NCI-H82 treated with DMSO at 0.1 percent for 48 hours (cell line): ENCODE results near the gene ELMO1.
A peak's percentile ranks its signal among the peaks of the same experiment; 100 is the strongest.

ENCODE experiments used
- DNase-seq: peaks from one replicate; lab custom pipeline; 2025; ENCODE audit not compliant: unreplicated experiment; lab: John Stamatoyannopoulos, UW

ELMO1 gene

DNA sequence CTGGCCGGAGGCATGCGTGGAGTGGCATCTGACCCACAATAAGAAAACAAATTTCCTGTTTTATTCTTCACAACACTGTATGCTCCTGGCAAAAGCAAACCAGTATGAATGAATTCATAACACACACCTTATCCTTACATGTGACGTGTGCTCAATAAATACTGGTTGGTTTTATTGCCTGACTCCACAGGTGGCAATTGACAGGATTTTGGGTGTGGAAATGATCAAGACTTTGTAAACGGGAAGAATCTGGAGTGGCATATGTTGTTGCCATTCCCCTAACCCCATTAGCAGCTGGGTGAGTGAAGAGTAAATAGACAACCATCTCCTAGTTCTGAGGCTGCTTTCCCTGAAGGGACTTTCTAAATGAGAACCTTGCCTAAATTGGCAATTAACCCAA is 508.8 kb downstream of the ELMO1 start:
- peak; percentile 76 for DNase-seq

GRCh38 chr7:36937754-36938563 is 510.7 kb downstream of the ELMO1 start:
- no peak for DNase-seq

DNA sequence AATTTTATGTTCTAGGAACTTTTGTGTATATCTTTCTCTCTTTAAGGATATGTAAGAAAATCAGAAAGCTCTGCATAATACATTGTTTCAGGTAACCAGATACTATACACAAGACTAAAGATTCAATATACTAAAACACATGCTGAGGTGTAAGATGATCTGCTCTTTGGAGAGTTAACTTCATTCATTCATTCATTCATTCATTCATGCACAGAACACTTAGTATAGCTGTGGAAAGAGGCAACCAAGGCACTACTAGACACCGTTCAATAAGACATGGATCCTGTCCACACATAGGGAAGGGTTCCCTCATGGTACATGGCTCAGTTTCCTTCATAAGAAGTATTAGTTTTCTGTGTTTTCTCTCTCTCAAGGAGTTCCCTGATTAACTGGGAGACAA is 516.8 kb downstream of the ELMO1 start:
- no peak for DNase-seq

GRCh38 chr7:36929791-36930190 is 518.9 kb downstream of the ELMO1 start:
- DNase-seq: no peak

DNA sequence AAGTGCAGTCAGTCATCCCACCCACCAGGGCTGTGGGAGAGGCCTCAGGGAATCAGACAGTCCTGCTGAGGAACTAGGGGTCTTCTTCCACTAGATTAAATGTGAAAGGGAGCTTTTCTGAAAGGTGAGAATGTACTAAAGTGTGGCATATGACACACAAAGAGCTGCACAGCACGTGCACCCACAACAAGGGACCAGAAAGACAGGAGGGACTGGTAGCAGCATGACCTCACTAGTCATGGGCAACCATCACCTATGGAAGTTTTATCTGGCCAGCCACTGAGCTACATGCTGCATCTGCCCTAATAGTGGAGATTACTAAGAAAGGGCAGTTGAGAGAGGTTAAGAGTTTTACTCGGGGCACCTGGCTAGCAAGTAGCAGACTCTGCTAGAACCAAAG is 519.9 kb downstream of the ELMO1 start:
- no peak for DNase-seq

- no peak for DNase-seq
These were observed 520.4 kb downstream of the ELMO1 start for GRCh38 chr7:36928311-36928710.

GRCh38 chr7:36925691-36926090 is 523.0 kb downstream of the ELMO1 start:
- no peak for DNase-seq

GRCh38 chr7:36925207-36925606 is 523.5 kb downstream of the ELMO1 start:
- DNase-seq: no peak

- no peak for DNase-seq
These were observed 524.7 kb downstream of the ELMO1 start for GRCh38 chr7:36923943-36924436.

DNA sequence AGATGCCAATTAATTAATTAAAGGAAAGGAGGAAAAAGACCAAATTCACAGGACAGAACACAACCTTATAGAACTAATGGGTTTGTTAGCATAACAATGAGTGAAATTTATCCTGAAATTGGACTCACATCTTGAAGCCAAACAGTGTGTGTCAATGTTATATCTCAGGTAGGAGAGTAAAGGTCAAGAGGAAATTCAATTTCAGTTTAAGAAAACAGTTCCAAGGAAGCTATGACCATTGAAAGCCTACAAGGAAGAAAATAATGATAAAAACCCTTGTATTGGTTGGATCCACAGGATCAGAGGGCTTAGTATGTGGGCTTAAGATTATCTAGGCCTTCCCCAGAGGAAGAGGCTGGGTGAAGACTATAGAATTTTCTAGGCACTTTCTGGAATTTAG is 525.5 kb downstream of the ELMO1 start:
- no peak for DNase-seq

DNA sequence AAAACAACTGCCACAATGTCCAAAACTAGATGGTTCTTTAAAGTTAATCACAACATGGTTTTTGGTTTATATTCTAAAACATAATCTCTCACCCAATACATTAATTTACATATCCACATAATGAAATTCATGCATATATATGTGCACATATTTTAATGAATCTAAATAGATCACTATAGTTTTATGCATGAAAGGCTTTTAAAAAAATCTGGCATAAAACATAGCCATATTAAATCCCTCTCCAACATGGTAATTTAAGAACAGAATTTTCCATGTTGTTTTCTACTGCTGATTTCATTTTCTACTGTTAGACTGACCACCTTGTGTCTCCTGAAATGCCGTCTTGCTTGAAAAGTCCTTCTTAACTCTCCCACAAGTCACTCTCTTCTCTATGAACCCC is 528.2 kb downstream of the ELMO1 start:
- DNase-seq: no peak

GRCh38 chr7:36919738-36920137 is 528.9 kb downstream of the ELMO1 start:
- no peak for DNase-seq

DNA sequence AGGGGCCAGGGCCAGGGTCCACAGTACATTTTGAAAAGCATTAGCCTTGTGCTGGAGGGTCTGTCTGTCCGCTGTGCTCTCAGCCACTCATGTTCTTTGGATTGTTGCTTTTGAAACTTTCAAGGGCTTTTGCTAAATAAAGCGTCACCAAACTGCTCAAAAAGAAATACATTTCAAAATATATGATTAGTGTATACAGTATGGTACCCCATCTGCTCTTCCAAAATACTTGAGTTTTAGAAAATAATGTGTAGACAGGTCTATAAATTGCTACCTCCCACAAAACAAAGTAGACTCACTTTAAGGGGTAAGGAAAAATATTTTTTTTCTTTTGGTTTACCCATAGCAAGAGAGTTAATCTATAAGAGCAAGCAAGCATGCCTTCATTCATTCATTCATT is 530.1 kb downstream of the ELMO1 start:
- DNase-seq: no peak

DNA sequence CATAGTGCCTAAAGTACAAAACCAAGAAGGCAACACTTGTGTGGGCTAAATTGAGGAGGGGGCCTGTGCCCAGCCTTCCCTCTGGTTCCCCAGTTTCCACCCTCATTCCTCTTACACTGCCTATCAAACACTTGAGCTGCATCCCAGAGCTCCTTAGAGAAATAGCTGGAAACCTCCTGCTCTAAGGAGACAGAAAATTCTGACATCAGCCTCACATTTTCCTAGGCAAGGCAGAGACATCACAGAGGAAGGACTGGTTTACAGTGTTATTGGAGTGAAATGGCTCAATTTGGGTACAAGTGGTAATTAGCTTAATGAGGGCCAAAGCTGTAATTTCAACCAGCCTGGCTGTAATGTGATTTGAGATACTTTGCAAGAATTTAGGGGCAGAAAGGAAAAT is 532.0 kb downstream of the ELMO1 start:
- DNase-seq: no peak

DNA sequence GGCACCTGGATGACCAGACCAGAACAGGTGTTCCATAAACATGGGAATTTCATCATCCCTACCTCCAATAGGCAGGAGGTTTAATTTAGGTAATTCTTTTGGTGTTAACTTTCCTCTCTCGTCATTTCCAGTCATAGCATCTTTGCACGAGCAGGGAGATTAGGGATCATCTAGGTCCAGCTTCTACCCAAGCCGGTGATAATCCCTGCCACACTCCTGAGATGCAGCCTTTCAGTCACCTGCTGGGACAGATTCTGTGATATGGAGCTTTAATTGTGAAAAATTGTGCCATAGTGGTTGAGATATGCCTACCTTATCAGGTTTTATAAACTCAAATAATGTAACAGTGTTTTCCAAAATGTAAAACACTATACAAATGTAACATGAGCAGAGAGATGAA is 532.5 kb downstream of the ELMO1 start:
- peak; percentile 14 for DNase-seq

DNA sequence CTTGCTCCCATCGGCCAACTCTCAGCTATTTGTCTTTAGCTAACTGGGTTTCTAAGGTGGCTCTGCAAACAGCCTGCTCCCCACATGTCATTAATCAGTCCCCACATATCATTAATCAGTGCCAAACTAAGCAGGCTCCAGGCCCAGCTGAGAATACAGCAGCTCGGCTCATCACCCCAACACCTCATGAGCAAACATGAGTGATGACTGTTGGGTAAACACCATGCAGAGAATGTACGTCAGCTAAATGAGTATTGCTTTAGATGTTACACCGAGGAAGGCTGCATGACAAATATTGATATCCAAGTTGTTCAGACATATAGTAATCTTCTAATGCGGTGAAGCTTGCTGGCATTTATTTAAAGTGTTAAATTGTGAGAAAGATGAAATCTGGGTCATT is 536.9 kb downstream of the ELMO1 start:
- no peak for DNase-seq

GRCh38 chr7:36910859-36911258 is 537.8 kb downstream of the ELMO1 start:
- DNase-seq: no peak

DNA sequence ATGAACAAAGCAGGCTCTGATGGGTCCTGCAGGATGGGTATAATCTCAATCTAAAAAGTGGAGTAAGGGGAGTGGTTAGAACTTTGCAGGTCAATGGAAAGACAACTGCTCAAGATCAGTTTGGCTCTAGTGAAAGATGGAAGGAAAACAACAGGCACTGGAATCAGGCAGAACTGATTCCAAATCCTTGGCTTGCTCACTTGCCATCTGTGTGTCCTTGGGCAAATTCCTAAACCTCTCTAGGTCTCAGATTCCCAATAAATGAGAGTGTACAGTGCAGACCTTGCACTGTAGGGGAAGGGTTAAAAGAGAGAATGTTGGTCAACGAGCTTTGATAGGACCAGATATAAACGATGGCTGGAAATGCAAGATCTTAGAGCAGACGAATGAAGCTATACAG is 538.3 kb downstream of the ELMO1 start:
- no peak for DNase-seq

DNA sequence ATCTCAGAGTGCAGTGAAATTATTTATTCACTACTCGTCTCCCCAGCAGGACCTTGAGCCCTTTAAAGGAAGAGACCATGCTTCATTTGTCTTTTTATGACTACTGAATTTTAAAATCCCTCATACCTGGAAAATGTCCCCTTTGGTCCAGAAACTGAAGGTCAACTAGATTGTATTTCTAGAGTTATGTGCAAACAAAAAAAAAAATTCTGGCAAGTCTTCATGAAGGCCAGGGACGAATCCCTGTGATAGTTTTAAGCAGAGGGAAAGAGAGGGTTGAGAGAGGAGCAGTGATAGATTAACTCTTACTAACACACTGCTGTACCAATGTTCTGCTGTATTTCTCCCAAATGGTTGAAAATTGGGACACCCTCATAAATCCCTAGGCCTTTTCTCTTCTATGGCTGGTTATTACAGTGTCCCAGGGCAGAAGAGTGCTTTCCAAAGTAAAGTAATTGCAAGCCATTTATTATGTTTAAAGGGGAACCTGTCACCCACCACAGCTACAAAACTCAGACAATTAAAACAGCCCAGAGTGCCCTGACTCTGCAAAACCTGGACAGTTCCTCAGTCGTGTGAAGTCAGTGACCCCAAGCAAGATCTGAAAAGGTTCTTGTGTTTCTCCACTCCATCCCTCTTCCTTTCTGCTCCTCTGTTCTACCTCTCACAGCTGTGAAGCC is 541.6 kb downstream of the ELMO1 start:
- DNase-seq: no peak

- no peak for DNase-seq
These were observed 542.2 kb downstream of the ELMO1 start for GRCh38 chr7:36906448-36906847.

GRCh38 chr7:36905841-36906240 is 542.8 kb downstream of the ELMO1 start:
- DNase-seq: no peak

DNA sequence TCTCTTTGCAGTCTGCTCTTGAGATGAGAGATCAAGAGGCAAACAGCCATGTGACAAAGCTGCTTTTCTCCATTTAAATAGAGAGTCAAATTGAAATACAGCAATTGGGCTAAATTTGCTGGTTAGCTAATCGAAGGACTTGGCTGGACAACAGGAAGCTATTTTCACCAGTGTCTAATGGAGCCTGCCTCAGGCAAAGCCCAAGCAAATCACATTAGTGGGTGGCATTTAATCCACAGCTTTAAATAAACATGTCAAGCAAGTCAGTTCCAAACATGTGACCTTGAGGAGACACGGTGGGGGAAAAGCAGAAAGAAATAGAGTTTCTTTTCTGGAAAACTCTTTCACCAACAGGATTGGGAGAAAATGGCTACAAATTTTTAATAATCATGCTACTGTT is 543.9 kb downstream of the ELMO1 start:
- peak; percentile 70 for DNase-seq

DNA sequence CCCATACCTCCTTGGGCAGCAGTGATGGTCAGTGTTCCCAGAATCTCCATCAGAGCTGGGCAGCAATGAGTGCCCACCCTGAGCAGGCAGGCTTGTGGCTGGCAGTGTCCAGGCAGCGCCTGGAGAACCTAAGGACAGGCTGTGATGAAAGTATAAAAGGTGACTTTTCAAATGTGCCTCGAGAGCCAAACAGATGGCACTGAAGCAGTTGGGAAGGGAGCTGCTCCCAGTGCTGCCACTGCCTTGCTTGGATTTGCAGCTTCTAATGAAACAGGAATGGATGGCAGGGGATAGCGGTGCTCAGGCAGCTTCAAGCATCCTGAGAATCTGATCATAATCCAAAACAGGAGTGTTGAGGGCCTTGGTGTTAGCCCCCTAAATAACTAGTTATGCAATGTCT is 544.6 kb downstream of the ELMO1 start:
- DNase-seq: no peak
